ENCODE measurements around the gene ANKRD60.
A peak's percentile ranks its signal among the peaks of the same experiment; 100 is the strongest.

ANKRD60 gene, protein sequence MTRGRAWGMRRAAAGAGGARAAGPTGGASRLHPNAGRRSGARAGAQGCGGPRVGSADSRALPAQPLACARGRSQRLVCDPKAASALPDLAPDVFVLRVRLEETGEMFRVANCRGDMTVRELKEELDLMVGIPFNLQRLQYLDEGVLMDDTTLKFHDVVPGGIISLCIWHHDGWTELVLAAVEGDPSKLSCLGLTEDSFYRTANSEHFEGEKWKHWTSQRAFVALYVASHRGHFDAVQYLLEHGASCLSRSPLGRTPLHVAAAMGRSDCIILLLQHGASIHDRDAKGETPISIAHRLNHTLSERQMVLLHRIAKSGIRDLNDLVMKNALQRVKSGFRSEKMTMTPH

DNA sequence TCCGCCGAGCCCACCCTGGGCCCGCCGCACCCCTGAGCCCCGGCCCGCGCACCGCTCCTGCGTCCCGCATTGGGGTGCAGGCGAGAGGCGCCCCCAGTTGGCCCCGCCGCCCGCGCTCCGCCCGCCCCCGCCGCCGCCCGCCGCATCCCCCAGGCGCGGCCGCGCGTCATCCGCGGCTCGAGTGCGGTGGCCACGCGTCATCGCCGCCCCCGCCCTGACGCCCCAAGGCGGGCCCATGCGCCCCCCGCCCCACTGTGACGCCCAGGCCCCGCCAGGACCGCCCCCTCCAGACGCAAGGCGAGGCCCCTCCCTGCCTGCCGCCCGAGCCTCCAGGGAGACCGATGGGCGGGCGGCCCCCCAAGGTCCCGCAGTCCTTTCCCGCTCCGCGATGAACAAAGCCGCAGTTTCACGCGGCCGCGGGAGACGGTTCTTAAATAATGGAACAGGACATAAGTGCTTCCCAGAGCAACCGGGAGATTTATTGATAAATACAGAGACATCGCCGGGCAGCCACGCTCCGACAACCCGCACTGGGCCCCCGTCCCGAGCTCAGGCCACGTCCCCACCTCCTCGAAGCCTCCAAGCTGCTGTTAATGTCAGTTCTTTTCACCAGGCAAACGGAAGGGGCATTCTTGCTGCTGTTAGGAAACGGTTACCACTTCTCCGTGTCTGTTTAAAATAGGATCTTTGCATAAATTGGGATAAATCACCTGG lies at the start of gene ANKRD60:
ANKRD60 (minus strand) TSS at position 170 of the 714 bp plus-strand sequence; CDS start at position 170, 0 bp downstream.
- DNase-seq = no peak

DNA sequence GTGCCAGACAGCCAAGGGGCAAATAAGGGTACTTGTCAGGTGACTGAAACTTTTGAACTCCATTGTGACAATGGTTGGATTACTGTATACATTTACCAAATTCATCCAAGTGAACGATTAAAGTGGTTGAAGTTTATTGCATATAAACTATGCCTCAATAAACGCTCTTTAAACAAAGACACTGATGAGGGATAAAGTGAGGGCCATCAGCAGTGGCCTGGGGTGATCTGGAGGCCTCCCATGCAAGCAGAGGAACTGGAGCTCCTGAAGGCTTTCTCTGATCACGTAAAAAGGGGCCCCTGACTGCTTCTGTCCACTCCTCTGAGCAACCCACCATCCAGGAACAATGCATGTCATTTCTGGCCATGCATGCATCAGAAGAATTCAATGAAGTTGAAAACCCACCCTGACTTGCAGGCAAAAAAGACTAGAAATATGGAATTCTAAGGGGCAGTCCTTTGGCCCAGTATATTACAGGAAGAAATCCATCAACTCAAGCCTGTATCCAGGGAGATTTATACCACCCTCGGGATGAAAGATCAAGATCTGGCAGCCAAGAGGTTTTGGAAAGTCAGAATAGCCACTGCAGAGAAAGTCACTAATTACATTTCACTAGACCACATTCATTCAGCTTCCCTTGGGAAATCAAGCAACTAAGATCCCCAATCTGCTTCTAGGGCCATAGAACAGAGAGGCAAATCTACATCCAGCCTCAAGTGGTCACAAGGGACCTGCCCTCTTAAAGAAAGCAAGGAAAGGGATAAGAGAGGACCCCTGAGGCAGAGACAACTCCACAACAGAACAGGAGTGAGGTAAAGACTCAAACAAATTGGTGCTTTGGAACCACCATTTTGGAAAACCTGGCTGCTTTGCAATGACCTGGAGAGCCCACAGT lies 49.4 kb upstream of the ANKRD60 start:
- DNase-seq = no peak

DNA sequence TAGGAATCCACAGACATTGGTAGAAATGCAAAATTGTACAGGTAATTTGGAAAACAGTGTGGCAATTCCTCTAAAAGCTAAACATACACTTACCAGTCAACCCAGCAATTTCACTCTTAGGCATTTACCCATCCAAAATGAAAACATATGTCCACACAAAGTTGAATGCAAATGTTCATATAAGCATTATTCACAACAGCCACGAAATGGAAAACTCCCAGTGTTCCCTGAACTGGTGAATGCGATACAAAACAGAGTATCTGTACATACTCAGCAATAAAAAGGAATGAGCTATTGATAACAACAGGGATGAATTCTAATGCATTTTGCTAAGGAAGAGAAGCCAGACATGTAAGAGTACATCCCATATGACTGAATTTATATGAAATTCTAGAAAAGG lies 48.7 kb upstream of the ANKRD60 start:
- no peak for DNase-seq

DNA sequence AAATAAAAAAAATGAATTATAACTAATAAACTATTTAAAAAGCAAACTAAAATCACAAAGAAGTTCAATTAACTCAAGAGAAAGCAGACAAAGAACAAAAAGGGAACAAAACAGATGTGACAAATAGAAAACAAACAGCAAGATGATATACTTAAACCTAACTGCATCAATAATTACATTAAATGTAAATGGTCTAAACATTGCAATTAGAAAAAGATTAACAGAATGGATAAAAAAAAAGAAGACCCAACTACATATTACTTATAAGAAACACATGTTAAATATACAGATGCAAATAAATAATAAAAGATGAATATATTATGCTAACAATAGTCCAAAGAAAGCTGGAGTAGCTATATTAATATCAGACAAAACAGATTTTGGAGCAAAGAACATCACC lies 45.9 kb upstream of the ANKRD60 start:
- no peak for DNase-seq

DNA sequence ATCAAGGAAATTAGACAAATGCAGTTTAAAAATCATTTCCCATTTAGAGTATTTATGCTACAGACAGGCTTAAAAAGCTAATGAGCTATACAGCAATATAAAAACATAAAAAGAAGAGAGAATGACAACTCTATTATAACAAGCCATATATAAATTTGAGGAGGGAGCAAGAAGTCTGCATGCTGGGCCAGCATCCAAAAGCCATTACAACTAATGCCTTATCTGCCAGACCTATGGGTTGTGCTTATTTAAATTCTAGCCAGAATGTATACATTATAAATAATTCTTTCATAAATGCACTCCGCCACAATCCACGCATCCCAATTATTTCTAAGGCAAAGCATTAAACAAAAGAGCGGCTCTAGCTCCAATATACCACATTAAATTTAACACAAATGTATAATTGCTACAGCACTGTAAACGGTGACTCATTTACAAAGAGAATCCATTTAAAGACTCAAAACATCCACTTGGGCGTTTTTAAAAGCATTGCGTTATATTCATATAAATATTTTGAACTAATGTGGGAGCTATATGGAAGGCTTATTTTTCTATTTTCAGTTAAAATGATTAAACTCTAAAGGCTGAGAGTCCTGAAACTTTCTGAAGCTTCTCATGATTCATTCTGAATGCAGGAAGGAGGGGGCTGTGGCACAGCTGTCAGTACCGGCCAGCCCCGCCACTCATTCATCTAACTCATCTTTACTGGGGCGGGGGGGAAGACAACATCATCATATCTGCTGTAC lies 43.3 kb upstream of the ANKRD60 start:
- peak; percentile 27 for DNase-seq

DNA sequence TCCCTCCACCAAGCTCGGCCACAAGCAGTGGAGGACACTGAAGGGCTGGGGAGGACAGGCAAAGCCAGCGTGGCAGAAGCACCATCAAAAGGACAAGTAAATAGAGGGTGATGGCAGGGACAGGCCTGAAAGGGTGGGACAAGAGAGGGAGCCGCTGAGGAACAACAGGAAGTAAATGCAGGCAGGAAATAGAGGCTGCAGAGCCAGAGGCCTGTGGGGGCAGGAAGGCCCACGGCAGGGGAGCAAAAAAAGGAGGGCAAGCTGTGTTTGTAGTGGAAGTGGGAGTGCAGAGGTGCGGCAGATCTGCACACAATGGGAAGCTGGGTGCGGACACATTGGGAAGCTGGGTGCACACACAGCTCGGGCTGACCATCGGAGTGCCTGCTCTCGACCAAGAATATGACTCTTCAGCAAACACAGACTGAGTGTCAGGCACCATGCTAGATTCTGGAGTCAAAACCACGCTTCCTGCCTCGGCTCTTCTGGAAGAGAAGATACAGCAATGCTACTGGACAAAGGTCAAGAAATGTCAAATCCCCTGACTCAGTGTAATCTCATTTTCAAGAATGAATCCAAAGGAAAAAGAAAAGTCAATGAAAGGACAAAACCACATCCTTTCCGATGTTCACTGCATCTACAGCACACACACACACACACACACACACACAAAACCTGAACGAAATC lies 40.6 kb upstream of the ANKRD60 start:
- DNase-seq = no peak

DNA sequence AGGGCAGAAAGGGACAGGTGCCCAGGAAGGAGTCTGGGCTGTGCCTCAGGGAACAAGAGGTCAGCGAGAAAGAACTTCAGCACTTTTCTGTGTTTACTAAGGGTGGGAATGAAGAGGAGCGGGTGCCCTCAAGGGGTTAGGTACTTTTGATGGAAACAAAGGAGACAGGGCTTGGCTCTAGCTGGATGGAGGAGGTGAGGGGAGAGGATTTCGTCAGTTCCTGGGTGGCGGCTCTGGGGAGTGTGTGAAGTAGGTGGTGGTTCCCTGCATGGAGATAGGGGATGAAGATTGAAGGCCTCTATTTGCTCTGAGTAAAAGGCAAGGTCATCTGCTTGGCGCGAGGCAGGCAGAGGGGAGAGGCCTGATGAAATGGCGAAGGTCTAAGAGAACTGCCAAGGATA lies 40.0 kb upstream of the ANKRD60 start:
- DNase-seq = no peak

DNA sequence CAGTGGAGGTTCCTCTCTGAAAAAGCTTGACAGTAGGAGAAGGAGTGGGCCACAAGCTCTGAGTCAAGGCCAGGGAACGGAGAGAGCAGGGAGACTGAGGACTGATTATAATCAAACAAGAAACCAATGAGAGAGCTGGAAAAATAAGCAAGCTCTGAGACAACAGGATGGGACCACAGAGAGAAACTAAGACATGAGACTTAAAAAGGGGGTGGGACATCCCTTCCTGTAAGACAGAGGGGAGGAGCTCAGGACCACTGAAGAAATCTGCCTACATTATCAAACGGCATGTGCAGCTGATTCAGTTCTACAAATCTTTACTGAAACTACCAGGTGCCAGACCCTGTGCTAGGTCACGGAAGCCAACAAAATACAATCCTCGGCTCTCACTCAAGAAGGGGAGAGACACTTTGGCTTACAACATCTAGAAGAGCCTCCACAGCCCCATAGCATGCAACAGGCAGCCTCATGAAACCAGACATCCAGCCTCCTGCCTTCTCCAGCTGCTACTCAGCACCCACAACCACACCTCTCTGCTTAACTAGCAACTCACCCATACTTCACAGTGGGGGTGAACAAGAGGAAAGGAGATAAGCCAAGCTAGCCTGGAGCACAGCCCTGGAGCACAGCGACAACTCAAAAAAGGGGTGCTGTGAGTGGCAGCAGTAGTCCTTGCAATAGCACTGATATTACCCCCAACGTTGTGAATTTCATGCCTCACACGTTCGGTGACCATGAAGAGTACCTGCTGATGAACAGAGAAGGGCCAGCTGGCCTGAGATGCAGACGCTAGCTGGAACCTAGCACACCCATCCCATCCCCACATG lies 39.1 kb upstream of the ANKRD60 start:
- DNase-seq = no peak

DNA sequence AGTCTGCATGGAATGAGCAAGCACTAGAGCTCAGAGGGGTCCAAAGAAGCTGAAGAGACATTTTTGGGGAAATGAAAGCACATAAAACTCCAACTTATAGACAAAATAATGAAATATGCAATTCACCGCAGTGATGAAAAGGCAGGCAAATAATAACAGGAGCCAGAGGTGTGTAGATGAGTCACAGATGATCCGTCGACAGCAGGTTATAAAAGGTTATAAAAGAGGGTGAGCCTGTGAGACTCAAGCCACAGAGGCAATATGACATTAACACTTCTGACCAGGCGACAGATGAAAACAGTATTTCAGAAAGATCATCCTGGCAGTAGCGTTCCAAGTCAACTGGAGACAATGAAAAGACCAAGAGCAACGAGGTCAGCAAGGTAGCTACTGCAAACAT lies 35.8 kb upstream of the ANKRD60 start:
- no peak for DNase-seq

DNA sequence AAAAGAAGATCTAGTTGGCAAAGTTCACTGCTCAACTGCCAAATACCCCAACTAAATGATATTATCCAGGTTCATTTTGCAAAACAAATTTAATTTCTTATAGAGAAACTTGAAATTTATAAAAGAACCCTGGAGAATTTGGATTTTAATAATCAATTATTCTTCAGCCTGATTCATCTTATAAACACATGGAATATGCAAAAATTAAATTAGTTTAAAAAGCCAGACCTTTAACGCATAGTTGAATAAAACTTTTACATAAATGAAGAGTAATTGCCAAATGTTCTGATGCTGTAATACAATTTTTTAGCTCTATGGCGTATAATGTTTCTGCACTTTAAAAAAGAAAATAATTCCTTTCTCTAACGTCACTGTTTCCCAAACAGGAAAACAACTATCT lies 33.2 kb upstream of the ANKRD60 start:
- DNase-seq = no peak

DNA sequence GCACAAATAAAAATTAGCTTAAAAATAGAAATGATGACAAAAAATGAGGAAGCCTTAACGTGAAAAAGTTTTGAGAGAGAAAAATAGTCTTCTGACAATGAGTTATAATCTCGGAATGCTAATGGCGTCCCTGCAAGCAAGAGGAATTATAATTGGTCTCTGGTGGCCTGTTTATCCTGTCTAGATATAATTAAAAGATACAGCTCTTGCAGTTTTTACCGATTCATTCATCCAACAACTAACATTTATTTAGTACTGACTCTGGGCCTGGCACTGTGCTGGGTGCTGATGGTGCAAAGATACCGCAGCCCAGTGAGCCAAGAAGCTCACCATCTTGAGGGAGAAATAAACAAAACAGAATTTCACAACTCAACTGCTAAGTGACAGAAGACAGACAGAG lies 31.6 kb upstream of the ANKRD60 start:
- DNase-seq = no peak

DNA sequence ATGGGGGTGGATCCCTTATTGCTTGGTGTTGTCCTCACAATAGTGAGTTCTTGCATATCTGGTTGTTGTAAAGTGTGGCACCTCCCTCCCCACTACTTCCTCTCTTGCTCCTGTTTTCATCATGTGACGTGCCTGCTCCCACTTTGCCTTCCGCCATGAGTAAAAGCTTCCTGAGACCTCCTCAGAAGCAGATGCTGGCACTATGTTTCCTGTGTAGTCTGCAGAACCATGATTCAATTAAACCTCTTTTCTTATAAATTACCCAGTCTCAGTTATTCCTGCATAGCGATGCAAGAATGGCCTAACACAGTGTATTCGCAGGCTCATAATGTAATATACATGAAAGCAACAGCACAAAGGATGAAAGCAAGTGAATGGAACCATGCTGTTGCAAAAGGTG lies 28.4 kb upstream of the ANKRD60 start:
- no peak for DNase-seq

DNA sequence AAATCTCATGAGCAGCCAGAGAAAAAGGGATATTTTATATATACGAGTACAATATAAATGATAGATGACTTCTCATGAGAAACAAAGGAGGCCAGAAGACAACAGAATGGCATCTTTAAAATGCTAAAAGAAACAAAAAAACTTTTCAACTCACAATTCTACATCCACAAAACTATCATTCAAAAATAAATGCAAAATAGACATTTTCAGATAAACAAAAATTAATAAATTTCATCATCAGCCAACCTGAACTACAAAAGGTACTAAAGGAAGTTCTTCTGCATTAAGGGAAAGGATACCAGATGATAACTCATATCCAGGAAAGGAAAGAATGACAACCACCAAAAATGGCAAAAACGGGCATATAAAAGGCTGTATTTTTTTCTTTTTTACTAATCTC lies 27.9 kb upstream of the ANKRD60 start:
- DNase-seq = no peak

DNA sequence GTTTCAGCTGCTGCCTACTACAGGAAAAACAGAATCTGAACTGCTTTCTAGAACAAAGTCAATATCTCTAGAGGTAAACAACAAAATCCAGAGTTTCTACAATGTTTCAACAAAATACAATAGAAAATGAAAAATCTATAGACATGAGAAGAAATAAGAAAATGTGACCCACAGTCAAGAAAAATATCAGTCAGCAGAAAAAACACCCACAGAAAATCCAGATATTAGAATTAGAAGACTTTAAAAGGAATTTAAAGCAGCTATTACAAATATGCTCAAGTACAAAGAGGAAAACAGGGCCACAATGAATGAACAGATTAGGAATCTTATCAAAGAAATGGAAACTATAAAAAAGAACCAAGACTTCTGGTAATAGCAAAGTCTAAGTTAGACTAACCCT lies 26.4 kb upstream of the ANKRD60 start:
- DNase-seq = no peak

DNA sequence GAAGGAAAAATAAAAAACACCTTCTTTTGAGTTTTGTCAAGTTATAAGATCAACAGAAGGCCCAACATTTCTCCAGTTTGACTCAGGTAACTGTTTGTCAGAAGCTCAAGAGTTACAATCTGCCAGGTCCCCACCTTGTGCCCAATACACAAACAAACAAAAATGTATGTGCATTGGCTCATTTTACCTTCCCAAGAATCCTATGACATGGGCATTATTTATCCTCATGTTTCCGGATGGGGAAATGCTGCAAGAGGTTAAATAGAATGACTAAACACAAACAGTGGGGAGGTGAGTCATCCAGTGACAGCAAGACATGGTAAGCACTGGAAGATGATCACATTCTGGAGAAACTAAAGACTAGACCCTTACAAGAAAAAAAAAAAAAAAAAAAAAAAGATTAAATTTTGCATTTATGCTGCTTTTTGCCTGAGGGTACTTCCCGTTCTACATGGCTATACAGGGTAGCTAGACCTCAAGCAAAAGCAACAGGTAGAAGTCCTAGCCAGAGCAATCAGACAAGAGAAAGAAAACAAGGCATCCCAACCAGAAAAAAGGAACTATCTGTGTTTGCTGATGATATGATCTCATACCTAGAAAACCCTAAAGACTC lies 23.6 kb upstream of the ANKRD60 start:
- no peak for DNase-seq

DNA sequence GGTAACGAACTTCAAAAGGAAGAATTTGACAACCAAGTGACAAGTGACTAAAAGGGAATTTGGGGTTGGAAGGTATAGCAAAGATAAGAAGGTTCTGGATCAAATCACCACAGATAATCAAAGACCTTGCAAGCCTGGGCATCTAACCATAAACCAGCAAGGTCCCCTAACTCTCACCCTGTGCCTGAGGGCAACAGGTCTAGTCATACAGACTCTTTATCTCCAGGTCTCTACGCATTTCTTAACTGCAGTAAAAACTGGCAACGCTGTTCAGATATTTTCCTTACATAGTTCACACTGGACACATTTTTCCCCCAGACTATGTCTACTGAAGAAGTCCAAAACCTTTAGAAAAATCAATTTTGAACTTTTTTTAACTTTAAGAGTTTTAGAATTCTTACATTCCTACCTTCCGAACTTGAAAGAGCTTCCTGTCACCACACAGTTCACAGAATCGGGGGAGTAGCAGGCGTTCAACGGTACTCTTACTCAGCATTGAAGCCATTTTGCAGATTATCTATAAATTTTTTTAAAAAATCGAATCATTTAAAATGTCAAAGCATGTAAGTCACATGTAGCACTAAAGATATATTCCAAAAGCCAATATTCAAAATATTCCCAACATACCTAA lies 23.0 kb upstream of the ANKRD60 start:
- no peak for DNase-seq

DNA sequence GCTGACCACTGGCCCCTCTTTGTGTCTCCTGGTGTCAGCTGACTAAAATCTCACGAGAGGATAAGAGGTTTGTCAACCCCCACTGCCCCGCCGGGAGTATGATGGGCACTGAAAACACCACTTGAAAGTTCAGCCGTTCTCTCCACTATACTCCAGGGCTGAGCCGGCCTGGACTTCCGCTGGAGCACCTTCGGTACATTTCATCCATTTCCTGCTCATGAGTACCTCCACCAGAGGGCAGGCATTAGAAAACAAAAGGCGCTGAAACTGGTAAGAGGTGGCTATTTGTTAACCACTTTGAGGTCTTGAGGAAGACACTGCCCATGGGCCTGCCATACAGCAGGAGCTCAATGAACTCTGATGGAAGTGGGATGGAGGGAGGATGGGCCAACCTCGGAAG lies 17.9 kb upstream of the ANKRD60 start:
- DNase-seq = no peak

DNA sequence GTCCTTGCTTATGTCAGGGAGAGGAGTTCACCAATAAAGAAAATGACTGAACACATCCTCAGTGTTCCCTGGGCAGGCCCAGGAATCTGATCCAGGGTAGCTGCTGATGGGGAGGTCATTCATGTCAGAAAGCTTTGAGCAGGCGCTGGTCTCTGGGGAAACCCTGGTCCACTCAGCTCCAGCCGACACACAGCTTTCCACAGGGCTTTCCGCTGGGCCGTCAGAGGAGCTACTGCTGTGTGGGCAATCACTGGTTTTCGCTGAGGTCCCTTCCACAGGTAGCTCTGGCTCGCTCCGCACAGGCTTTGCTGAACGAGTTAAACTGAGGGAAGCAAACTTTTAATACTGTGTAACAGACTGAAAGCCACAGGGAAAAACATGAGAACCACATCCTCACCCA lies 17.5 kb upstream of the ANKRD60 start:
- no peak for DNase-seq

DNA sequence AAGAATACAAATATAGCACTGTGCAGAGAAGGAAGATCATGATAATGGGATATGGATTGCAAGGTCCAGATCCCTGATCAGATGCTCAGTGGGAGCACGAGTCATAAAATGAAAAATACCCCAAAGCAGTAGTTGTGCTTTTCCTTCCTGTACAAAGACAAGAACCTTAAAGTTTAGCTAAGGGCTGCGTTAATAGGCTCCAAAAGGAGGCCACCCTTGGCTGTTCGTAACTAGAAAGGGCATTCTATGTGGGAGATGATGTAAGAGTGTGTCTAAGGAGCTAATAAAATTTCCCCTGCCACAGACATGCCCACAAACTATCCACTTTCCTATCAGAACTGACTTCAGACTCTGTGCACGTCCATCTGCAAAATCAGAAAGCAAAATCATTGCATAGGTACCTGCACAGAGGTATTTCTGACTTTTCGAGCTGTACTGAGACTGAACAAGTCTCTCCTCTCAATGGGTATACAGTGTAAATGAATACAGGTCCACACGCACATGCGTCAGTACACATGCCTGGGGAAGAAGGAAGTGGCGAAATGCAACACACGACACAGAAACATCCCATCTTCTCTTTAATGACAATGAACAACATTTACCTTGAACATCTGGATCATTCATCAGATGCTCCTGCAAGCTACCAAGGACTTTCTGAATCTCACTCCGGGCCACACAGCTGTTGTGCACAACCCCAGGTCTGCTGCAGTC lies 16.9 kb upstream of the ANKRD60 start:
- DNase-seq = no peak

Data from NCI-H1105 (cell line).